Liver (tissue), 3 donors: ENCODE measurements around the gene DUSP9.

Source experiments
- FOXA1 ChIP-seq: IDR thresholded peaks from 2 replicates; pipeline ENCODE4 v1.6.1; 2016; ENCODE audit warnings: antibody characterized with exemption
- HNF4A ChIP-seq, 2 donors: conservative IDR thresholded peaks; 2 replicates each; pipeline ENCODE4 v1.6.1; 2016; ENCODE audit warnings: antibody characterized with exemption in 2 of 2, mild to moderate bottlenecking in 2 of 2
- JUND ChIP-seq, 2 donors: IDR thresholded peaks; 2 replicates each; pipeline ENCODE4 v1.6.1; 2016; ENCODE audit warnings: antibody characterized with exemption in 2 of 2
- RAD21 ChIP-seq, 2 donors: IDR thresholded peaks; 2 replicates each; pipeline ENCODE4 v1.6.1; 2016; ENCODE audit warnings: antibody characterized with exemption in 2 of 2, mild to moderate bottlenecking in 2 of 2
- SP1 ChIP-seq: IDR thresholded peaks from 2 replicates; pipeline ENCODE4 v1.6.1; 2018; ENCODE audit warnings: antibody characterized with exemption, mild to moderate bottlenecking
- TAF1 ChIP-seq: conservative IDR thresholded peaks from 2 replicates; pipeline ENCODE4 v1.6.1; 2016; ENCODE audit warnings: antibody characterized with exemption, mild to moderate bottlenecking
- TF ChIP-seq, protein P1 (sequence below): fragments of 150-350 bp; IDR thresholded peaks from 2 replicates; pipeline ENCODE4 v1.5.1; 2017; ENCODE audit warnings: improper control_type of control experiment, low read depth, low read length; ENCODE audit not compliant: missing input control
- TF ChIP-seq, protein P2 (sequence below): IDR thresholded peaks from 2 replicates; pipeline ENCODE4 v1.6.1; 2016; ENCODE audit warnings: antibody characterized with exemption
- TF ChIP-seq, protein P3 (sequence below): IDR thresholded peaks from 2 replicates; pipeline ENCODE4 v1.6.1; 2016; ENCODE audit warnings: antibody characterized with exemption, mild to moderate bottlenecking
- donor health status: healthy.
- donor health status: healthy.

DNA sequence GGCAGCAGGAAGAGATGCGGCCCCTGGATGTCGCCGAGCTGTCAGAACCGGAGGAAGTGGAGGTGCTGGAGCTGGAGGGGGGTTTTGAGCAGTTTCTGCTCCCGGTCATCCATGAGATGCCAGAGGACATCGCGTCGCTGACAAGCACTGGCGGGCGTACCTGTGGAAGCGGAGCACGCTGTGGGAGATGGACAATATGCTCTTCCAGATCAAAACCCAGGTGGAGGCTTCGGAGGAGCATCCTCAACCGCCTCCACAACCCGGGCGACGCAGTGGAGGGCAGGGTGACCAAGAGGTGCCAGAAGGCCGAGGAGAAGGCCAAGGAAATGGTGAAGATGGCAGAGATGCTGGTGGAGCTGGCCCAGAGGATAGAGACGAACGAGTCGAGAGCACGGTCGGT, 40.5 kb upstream of the DUSP9 start:
- TF ChIP-seq, protein P1, sequence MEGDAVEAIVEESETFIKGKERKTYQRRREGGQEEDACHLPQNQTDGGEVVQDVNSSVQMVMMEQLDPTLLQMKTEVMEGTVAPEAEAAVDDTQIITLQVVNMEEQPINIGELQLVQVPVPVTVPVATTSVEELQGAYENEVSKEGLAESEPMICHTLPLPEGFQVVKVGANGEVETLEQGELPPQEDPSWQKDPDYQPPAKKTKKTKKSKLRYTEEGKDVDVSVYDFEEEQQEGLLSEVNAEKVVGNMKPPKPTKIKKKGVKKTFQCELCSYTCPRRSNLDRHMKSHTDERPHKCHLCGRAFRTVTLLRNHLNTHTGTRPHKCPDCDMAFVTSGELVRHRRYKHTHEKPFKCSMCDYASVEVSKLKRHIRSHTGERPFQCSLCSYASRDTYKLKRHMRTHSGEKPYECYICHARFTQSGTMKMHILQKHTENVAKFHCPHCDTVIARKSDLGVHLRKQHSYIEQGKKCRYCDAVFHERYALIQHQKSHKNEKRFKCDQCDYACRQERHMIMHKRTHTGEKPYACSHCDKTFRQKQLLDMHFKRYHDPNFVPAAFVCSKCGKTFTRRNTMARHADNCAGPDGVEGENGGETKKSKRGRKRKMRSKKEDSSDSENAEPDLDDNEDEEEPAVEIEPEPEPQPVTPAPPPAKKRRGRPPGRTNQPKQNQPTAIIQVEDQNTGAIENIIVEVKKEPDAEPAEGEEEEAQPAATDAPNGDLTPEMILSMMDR = no peak
- TF ChIP-seq TAF1 = no peak
- TF ChIP-seq, protein P2, sequence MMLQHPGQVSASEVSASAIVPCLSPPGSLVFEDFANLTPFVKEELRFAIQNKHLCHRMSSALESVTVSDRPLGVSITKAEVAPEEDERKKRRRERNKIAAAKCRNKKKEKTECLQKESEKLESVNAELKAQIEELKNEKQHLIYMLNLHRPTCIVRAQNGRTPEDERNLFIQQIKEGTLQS = no peak
- TF ChIP-seq, protein P3, sequence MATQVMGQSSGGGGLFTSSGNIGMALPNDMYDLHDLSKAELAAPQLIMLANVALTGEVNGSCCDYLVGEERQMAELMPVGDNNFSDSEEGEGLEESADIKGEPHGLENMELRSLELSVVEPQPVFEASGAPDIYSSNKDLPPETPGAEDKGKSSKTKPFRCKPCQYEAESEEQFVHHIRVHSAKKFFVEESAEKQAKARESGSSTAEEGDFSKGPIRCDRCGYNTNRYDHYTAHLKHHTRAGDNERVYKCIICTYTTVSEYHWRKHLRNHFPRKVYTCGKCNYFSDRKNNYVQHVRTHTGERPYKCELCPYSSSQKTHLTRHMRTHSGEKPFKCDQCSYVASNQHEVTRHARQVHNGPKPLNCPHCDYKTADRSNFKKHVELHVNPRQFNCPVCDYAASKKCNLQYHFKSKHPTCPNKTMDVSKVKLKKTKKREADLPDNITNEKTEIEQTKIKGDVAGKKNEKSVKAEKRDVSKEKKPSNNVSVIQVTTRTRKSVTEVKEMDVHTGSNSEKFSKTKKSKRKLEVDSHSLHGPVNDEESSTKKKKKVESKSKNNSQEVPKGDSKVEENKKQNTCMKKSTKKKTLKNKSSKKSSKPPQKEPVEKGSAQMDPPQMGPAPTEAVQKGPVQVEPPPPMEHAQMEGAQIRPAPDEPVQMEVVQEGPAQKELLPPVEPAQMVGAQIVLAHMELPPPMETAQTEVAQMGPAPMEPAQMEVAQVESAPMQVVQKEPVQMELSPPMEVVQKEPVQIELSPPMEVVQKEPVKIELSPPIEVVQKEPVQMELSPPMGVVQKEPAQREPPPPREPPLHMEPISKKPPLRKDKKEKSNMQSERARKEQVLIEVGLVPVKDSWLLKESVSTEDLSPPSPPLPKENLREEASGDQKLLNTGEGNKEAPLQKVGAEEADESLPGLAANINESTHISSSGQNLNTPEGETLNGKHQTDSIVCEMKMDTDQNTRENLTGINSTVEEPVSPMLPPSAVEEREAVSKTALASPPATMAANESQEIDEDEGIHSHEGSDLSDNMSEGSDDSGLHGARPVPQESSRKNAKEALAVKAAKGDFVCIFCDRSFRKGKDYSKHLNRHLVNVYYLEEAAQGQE = no peak
- no peak for TF ChIP-seq RAD21 (IDR thresholded peaks at IDR 0.05)
- TF ChIP-seq SP1 = no peak
- no peak for TF ChIP-seq FOXA1
- no peak for TF ChIP-seq HNF4A (conservative IDR thresholded peaks at IDR 0.05)
- TF ChIP-seq JUND (IDR thresholded peaks at IDR 0.05) = no peak
